ENCODE results near the gene RXRA. TPM values are rescaled to one million over a fixed set of nuclear protein-coding genes. Genes with fewer than 3 reads are reported as not detected.
A peak's percentile ranks its signal among the peaks of the same experiment; 100 is the strongest.
"Not testable (repeated sequence)": the region's sequence is repeated elsewhere in the genome, so short reads cannot be mapped to it uniquely, and the experiment has no call there.

RXRA gene
- total and polyA plus RNA-seq, 10 donors = 10.9 to 116 (median 81.0) TPM

GRCh38 chr9:134307674-134308638 is 18.3 kb upstream of the RXRA start:
- peaks cover 0 to 5% (median under 1%) of the 10 kb centered on the region in 8 donors for H3K9me3 ChIP-seq
- TF ChIP-seq POLR2AphosphoS5 (IDR thresholded peaks at IDR 0.05) (no peak), POLR2A (IDR thresholded peaks at IDR 0.05) (no peak)
- no peak overlapping the region for H3K4me3 ChIP-seq
- H3K27ac ChIP-seq = no peak overlapping the region
- 84 to 93% (median 90%) methylated on average over 16 to 17 of the region's 17 CpGs for WGBS, 5 donors
- no peaks in the 10 kb centered on the region for H3K4me1 ChIP-seq
- intact Hi-C loops (cut with DNase I; ENCODE audit: low total_unique reads) = no loop called here
- H3K27me3 ChIP-seq (replicated peaks in 1 of 7) = peaks cover 0 to 12% (median 0%) of the 10 kb centered on the region in 7 donors
- DNase-seq = peak; percentile 19
- no peaks in the 10 kb centered on the region for H3K36me3 ChIP-seq

GRCh38 chr9:134308639-134309220 is 17.5 kb upstream of the RXRA start:
- intact Hi-C loops (cut with DNase I; ENCODE audit: low total_unique reads); H3K36me3 ChIP-seq; H3K4me3 ChIP-seq; H3K4me1 ChIP-seq; H3K27ac ChIP-seq: not testable (repeated sequence)
- peak; percentile 56 for DNase-seq
- WGBS, 5 donors = 83 to 94% (median 89%) methylated on average over 10 to 14 of the region's 14 CpGs
- Histone ChIP-seq H3K9me3 (peaks cover 0 to 10% (median 3%) of the 10 kb centered on the region in 8 donors), H3K27me3 (replicated peaks in 1 of 7) (peaks cover 0 to 12% (median 0%) of the 10 kb centered on the region in 7 donors)

GRCh38 chr9:134313470-134313869 is 12.8 kb upstream of the RXRA start:
- no peaks in the 10 kb centered on the region for H3K27me3 ChIP-seq (replicated peaks in 1 of 7)
- H3K27ac ChIP-seq = peak overlapping the region in 4 of 8 donors; percentile 18 to 59 (median 46)
- peak; percentile 20 for DNase-seq
- peaks cover 0 to 34% (median 9%) of the 10 kb centered on the region in 6 donors for H3K4me1 ChIP-seq
- H3K36me3 ChIP-seq = no peaks in the 10 kb centered on the region
- WGBS, 5 donors = 82 to 90% (median 86%) methylated on average over 2 of the region's 2 CpGs
- TF ChIP-seq POLR2AphosphoS5 (IDR thresholded peaks at IDR 0.05) (no peak), POLR2A (IDR thresholded peaks at IDR 0.05) (no peak), CTCF (IDR thresholded peaks at IDR 0.05 in 8 of 11, conservative IDR thresholded peaks at IDR 0.05 in 3 of 11) (no peak)
- intact Hi-C loops (cut with DNase I; ENCODE audit: low total_unique reads) = no loop called here
- H3K4me3 ChIP-seq = no peak overlapping the region
- H3K9me3 ChIP-seq = peaks cover 0 to 10% (median 3%) of the 10 kb centered on the region in 8 donors

GRCh38 chr9:134314039-134314949 is 12.0 kb upstream of the RXRA start:
- Histone ChIP-seq H3K36me3 (no peaks in the 10 kb centered on the region), H3K27me3 (replicated peaks in 1 of 7) (peaks cover 0 to 4% (median 0%) of the 10 kb centered on the region in 7 donors), H3K4me1 (peaks cover 0 to 40% (median 9%) of the 10 kb centered on the region in 6 donors), H3K4me3 (no peak overlapping the region), H3K27ac (peak overlapping the region in 5 of 8 donors; percentile 20 to 59 (median 49)), H3K9me3 (peaks cover 0 to 10% (median 3%) of the 10 kb centered on the region in 8 donors)
- WGBS, 5 donors = 77 to 86% (median 84%) methylated on average over 14 to 20 of the region's 20 CpGs
- peak; percentile 73 for DNase-seq
- intact Hi-C loops (cut with DNase I; ENCODE audit: low total_unique reads) = no loop called here
- TF ChIP-seq POLR2A (IDR thresholded peaks at IDR 0.05) (no peak), CTCF (IDR thresholded peaks at IDR 0.05 in 8 of 11, conservative IDR thresholded peaks at IDR 0.05 in 3 of 11) (peak in 2 of 11 experiments; percentile 10 to 11), POLR2AphosphoS5 (IDR thresholded peaks at IDR 0.05) (peak in 2 of 3 donors; percentile 60 to 65)

Data from spleen (tissue), 11 donors.